ENCODE data around the gene BRME1.
A peak's percentile ranks its signal among the peaks of the same experiment; 100 is the strongest.

BRME1 gene

DNA sequence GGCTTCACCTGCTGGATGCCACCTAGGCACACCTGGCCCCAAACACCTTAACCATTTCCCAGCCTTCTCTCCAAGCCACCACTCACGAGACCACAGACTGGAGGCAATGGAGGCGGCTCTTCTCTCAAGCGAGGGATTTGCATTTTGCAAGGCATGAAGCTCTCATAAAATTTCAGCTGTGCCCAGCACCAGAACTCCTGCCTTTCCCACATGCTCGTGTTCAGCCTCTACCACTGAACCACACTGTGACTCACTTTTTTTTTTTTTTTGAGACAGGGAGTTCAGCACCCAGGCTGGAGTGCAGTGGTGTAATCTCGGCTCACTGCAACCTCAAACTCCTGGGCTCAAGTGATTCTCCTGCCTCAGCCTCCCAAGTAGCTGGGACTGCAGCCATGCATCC is 18.4 kb downstream of the BRME1 start:
- no peak for DNase-seq (ENCODE audit: low read depth)

DNA sequence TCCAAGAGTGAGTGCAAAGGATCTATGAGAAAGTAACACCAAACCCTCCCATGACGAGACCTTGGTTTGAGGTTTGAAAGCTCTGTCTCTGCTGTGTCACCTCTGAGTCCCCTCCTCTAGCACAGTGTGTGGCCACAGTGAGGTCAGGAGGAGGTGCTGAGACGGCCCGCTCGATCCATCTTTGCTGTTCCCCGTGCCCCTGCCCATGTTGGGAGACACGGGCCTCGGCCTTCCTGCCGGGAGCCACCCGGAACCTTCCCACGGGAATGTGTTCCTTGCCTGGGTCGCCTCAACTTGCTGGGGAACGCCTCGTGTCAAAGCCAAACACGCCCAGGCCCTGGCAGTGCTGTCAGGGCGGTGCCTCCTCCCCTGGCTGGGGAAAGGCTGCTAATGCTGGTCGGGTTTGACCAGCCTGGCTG is 18.9 kb downstream of the BRME1 start:
- DNase-seq (ENCODE audit: low read depth), result no peak

- no peak for DNase-seq (ENCODE audit: low read depth)
These were observed 20.0 kb downstream of the BRME1 start for GRCh38 chr19:13885826-13886365.

GRCh38 chr19:13884726-13885591 is 21.0 kb downstream of the BRME1 start:
- no peak for DNase-seq (ENCODE audit: low read depth)

- no peak for DNase-seq (ENCODE audit: low read depth)
These were observed 22.3 kb downstream of the BRME1 start for GRCh38 chr19:13883516-13884064.

DNA sequence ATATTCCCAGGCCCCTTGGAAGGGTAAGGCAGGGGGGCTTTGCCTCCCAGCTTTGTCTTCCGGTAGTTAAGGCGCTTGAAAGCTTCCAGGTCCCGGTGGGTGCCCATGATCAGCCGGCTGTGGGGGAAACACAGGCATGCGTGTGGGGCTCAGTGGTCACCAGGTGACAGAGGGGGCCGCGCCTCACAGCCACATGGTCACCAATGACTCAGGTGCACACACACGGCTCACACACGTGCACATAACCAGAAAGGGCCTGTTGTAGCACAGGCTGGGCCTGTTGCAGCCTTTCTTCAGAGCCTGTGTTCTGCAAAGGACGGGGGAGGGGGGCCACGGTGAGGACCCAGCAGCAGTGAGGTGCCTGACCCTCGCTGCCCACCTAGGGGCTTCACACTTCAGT is 23.1 kb downstream of the BRME1 start:
- no peak for DNase-seq (ENCODE audit: low read depth)

GRCh38 chr19:13882419-13882795 is 23.5 kb downstream of the BRME1 start:
- no peak for DNase-seq (ENCODE audit: low read depth)

DNA sequence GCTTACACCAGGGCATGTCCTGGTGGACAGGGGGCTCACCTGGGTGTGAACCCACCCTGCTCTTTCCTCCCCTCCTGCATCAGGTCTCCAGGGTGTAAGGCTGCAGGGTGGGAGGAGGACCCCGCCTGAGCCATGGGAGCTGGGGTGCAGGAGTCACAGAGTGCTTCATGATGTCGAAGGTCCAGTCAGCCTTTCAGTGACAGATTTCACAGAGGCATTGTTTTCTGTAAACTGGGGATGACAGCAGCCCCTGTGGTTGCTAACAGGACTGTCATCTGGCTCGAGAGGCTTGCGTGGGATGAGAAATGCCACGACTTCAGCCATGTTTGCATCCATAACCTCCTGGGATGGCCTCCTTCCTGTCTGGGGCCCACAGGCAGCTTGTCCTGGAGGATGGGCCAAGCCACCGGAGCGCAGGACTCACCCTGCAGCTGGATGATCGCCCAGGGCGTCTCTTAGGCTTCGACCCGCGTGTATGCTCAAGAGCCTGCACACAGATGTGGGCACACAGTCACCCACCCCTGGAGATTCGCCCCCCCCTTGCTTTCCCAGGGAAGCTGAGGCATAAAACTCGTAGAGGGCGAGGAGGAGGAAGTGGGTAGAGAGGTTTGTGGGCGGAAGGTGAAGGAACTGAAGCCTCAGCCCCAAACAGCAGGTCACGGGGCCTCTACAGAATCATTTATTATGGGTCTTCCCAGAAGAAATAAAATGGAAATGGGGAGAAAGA is 24.1 kb downstream of the BRME1 start:
- DNase-seq (ENCODE audit: low read depth), result no peak

- DNase-seq (ENCODE audit: low read depth), result no peak
These were observed 24.6 kb downstream of the BRME1 start for GRCh38 chr19:13881251-13881691.

DNA sequence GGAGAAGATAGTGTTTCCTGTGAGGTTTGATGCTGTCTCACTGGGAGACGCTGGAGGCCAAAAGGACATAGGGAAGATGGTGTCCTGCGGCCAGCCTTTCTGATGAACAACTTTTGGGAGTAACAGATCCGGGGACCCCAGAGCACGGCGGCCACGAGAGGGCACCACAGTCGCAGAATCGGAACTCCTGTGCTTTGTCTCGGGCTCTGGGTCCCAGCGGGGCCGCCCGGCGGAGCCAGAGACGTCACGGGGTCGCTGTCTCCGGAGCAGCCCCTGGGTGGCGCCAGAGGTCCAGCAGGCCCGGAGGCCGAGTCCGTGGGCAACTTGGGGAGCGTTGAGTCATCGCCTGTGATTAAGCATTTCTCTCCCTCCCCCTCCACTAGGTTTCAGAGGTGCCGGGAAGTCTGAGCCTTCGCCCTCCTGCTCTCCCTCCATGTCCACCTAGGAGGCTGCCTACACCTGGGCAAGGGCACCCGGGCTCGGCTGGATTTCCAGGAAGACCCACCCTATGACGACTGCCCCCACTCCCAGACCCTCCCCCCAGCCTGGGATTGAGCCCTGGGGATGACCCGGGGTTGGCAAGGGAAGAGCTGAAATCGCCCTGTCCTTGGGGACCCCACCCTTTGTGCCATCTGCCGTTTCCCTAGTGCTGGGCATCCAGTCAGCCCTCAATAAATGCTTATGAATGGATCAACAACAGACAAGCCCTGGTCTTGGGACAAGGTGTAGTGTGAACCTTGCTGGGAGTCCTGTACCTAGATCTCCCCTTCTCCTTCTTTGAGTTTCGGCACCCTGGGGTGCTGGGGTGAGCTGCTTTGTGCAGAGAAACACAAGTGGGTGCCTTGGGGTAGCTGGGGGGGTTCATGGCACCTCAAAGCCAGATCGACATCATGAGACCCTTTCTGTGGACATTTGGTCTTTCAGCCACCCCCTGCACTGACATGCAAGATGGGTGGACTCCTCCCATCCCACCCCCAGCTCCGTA is 25.6 kb downstream of the BRME1 start:
- peak; percentile 97 for DNase-seq (ENCODE audit: low read depth)

DNA sequence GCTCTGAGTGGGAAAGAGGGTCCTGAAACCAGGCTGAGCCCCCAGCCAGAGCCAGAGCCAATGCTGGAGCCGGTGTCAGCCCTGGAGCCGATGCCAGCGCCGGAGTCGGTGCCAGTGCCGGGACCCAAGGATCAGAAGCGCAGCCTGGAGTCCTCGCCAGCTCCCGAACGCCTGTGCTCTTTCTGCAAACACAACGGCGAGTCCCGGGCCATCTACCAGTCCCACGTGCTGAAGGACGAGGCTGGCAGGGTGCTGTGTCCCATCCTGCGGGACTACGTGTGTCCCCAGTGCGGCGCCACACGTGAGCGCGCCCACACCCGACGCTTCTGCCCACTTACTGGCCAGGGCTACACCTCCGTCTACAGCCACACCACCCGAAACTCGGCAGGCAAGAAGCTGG is 28.6 kb downstream of the BRME1 start:
- no peak for DNase-seq (ENCODE audit: low read depth)

DNA sequence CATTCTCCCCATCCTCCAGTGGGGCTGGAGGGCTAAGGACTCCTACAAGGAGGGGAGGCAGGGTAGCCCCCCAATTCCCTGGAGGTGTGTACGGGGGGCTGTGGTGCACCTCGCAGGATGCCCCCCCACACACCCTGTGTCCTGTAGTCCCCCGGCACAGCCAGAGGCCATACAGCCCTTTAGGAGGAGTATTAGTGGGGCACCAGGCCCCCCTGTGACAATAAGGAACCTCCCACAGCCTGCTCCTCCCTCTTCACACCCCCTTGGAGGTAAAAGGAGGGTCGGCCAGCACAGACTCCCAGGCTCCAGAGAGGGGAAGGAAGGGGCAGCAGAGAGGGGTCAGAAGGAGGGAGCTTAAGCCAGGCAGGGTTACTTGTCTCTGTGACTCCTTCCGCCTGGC is 29.1 kb downstream of the BRME1 start, which contains the start of gene NANOS3:
Gene NANOS3 (plus strand): TSS at position 301 of the 400 bp plus-strand sequence. CDS start 115 bp downstream, outside the sequence.
- no peak for DNase-seq (ENCODE audit: low read depth)

DNA sequence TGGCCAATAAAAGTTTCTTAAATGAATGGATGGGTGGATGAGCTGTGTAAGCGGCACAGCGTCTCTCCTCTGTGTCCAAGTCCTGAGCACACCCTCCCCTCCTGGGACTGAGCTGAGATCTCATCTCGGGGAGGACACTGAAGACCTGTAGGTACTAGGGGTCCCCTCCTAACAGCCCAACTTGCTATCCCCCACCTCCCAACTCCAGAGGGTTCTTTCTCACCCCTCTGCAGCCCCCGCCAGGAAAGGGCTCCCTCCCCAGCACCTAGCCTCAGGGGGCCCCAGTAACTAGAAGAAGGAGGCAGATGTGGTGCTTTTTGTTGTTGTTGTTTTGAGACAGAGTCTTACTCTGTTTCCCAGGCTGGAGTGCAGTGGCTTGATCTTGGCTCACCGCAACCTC is 30.1 kb downstream of the BRME1 start:
- DNase-seq (ENCODE audit: low read depth), result no peak

DNA sequence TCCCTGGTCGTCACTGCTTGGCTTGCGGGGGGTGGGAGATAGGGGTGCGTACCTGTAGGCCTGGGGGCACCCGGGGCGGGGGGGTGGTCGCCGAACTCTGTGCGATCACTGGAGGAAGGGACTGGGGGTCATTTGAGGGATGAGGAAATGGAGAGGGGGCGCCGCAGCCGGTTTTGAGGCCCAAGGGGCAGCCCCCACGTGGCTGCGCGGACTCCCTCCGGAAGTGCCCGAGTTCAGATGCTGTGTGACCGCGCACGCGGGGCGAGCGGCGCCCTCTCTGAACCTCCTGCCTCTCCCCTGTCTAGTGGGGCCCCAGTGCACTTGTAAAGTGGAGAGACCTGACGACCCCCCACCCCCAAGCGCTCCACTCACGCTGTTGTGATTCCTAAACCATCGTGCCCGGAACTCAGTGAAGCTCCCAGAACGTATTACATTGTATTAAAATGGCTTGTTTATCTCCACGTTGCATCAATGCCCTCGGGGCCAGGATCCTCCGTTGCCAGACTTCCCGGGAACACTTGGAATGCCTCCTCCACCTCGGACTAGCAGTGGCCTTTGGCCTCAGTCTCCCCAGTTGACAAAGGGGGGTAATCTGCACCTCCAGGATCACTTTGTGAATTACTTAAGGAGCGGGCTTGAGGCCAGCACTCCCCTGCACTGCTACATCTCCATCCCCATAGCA is 31.9 kb downstream of the BRME1 start:
- no peak for DNase-seq (ENCODE audit: low read depth)

GRCh38 chr19:13872695-13873389 is 33.1 kb downstream of the BRME1 start:
- no peak for DNase-seq (ENCODE audit: low read depth)

DNA sequence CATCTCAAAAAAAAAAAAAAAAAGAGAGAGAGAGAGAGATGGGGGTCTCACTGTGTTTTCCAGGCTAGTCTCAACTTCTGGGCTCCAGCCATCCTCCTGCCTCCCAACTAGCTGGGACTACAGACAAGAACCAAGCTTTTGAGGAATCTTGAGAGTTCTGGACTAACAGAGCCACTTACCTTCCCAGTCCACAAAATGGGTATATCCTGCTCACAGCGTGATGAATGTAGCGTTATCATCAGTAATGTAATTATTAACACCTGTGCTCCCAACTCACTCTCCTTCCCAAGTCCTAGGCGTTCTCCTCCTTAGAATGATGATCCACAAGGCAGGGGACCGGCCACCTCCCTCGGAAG is 33.6 kb downstream of the BRME1 start:
- DNase-seq (ENCODE audit: low read depth), result no peak

GRCh38 chr19:13870873-13871272 is 35.0 kb downstream of the BRME1 start:
- DNase-seq (ENCODE audit: low read depth), result no peak

DNA sequence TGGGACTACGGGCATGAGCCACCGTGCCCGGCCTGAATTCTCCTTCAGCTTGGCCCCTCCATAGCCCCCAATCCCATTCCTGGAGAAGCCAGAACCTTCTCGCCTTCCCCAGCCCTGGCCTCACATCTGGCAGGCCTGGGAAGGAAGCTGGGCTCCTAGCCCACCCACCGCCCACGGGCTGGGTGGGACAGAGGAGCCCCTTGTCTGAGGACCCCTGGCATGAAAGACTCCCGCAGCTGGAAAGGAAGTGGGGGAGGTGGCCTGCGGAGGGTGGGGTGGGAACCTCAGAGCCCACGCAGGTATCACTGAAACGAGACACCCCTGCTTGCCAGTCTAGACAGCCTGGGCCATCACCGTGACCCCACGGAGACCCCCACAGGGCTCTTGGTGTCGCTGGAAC is 36.6 kb downstream of the BRME1 start:
- no peak for DNase-seq (ENCODE audit: low read depth)

DNA sequence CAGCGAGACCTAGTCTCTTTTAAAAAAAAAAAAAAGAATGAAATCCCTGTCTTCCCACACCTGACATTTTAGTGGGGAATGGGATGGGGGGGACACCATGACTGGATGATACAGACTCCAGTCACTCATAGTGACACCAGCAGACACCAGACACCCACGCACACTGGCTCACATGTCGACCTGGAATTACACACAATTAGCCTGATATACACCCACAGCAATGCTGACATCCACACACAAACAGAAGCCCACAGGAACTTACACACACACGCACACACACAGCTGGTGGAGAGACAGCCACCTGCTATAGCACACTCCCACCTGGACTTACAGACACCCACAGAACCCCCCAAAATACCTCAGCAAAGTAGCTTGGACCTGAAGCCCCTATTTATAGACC is 37.3 kb downstream of the BRME1 start:
- DNase-seq (ENCODE audit: low read depth), result no peak

DNA sequence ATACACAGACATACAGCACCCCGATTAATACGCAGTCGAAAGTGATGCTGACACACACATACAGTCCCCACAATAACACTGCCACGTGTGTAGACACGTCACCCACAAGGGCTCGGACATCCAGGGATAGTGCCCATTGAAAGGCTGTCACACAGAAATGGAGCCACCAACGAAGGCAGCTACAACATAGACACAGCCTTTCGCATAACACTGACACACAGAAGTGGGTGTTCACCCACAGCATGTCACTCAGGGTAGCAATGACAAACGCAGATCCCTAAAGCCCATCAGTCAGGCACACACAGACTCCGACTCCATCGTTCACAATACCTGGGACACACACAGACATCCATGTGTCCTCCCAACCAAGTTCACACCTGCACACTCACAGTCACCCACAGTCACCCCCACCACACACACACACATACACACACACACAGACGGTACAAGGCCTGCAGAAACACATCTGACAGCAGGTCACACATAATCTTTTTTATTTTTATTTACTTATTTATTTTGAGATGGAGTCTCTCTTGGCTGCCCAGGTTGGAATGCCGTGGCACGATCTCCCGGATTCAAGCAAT is 39.4 kb downstream of the BRME1 start:
- no peak for DNase-seq (ENCODE audit: low read depth)
